HEK293T (cell line): Measurements from ENCODE around the gene MYO7A.

Experiments used
- BHLHE40 ChIP-seq: fragments of 450-650 bp; IDR thresholded peaks from 2 replicates; pipeline ENCODE4 v1.6.1; 2016; ENCODE audit warnings: mild to moderate bottlenecking, moderate library complexity, borderline replicate concordance
- ELF4 ChIP-seq: fragments of 450-650 bp; IDR thresholded peaks from 2 replicates; pipeline ENCODE4 v1.6.1; 2017; ENCODE audit warnings: antibody characterized with exemption
- FOXK2 ChIP-seq: fragments of 450-650 bp; IDR thresholded peaks from 2 replicates; pipeline ENCODE4 v1.6.1; 2016; ENCODE audit warnings: mild to moderate bottlenecking
- FOXM1 ChIP-seq: fragments of 450-650 bp; IDR thresholded peaks from 2 replicates; pipeline ENCODE4 v1.6.1; 2017; ENCODE audit warnings: mild to moderate bottlenecking, borderline replicate concordance
- TARDBP ChIP-seq: fragments of 450-650 bp; IDR thresholded peaks from 2 replicates; pipeline ENCODE4 v1.6.1; 2016

GRCh38 chr11:77217156-77217555, 89.1 kb downstream of the MYO7A start:
- no peak for TF ChIP-seq ELF4
- TF ChIP-seq TARDBP = no peak
- no peak for TF ChIP-seq FOXK2
- TF ChIP-seq BHLHE40 = no peak
- TF ChIP-seq FOXM1 = no peak
